Embryonic facial prominence (tissue), 1 donor: Measurements from ENCODE around the gene NOA1.

ENCODE experiments used
- DNase-seq: peaks from one replicate; pipeline ENCODE4 v3.0.0-alpha.2; 2016; ENCODE audit errors: extremely low spot score

NOA1 gene

DNA sequence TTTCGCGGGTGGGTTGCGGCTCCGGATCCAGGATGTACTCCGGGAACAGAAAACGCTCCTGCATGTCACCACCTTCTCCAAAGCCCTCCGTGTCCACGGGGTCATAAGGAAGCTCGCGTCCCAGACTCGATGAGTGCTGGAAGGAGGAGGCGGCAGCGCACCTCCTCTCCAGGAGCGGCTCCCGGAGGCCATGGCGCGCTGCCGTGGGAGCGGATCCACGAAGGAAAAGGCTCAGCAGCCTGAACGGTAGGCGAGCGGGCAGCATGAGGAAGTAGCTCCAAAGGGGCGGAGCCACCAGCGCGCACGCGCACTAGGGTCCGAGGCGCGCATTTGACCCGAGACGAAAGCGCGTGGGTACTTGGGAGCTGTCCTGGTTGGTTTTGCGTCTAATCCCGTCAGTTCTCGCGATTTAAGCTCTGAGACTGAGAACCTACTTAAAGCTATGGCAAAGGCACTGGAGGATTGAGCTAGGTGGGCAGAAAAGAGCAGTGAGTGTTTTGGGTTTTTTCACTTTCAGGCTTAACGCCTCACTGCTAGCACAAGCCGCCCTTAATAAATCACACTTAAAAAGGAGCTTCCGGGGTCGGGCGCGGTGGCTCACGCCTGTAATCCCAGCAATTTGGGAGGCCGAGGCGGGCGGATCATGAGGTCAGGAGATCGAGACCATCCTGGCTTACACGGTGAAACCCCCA, at the start of gene NOA1:
Gene NOA1, minus strand, starts transcription at position 286 of the 692 bp plus-strand sequence. Its CDS starts 21 bp downstream, at position 265.
- DNase-seq: peak; percentile 94

DNA sequence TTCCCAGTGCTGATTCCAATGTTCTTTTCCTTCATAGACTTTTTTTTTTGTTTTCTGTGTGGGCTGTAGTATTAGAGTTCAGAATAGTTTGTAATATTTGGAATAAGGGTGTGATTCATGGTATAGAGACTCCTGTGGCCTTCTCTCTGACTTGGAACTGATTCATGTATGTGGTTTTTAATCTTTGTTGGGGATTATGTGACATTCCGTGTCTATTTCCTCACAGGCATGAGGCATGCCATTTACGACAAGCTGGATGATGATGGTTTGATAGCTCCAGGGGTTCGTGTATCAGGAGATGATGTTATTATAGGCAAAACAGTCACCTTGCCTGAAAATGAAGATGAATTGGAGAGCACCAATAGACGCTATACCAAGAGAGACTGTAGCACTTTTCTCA, 45.7 kb upstream of the NOA1 start:
- no peak for DNase-seq

DNA sequence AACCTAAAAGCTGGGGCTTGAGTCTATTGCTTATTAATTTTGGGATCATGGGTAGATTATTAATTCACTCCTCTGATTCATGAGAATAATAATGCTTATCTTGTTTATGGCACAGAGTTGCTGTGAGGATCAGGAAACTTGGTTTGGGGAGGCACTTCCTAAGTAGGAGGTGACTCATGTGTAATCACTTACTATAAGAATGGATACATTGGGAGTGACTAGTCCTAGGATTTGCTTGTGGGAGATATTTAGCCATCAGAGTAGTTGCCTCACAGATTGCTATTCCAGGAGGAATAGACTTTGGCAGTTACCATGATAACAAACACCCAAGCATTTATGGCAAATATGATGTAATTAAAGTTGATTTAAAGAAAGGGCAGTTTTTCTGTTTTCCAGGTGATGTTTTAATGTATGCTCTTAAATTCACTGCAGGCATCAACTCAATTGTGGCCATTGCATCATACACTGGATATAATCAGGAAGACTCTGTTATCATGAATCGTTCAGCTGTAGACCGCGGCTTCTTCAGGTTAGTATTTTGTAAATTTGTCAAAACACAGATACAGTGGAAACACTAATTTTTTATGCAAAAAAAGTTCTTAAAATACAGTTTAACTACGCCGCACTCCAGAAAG, 43.2 kb upstream of the NOA1 start:
- DNase-seq: no peak

DNA sequence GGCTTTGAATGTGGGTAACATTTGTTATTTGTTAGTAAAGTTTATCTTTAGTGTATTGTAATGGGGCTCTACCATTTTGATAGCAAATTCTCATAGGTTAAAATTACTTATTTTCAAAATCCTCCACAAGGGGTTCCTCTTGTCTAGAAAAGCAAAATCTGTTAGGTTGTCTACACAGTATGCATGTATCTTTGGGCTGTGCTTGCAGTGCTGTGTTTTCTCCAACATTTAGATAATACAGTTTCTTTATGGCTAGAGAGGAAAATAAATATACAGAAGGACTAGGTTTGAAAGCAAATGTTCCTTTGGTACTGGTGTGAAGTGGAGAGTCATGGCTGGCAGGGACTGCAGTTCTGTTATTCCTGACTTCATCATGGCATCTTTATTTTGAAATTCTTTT, 41.6 kb upstream of the NOA1 start:
- DNase-seq: no peak

DNA sequence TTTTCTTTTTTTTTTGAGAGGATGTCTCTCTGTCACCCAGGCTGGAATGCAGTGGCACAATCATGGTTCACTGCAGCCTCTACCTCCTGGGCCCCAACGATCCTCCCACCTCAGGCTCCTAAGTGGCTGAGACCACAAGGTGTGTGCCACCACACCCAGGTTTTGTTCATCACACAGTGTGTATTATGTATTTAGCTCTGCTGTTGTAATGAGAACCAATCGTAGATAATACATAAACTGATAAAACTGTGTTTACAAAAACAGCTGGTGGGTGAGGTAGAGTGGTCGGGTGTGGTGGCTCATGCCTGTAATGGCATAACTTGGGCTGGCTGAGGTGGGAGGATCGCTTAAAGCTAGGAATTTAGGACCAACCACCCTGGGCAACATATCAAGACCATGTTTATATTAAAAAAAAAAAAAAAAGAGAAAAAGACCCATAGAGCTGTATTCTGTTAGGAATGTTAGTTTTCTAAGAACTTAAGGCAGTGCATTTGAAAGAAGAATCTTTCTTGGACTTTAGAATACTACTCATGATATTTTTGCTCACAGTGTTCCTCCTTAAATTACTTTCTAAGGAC, 36.2 kb upstream of the NOA1 start:
- DNase-seq: no peak

DNA sequence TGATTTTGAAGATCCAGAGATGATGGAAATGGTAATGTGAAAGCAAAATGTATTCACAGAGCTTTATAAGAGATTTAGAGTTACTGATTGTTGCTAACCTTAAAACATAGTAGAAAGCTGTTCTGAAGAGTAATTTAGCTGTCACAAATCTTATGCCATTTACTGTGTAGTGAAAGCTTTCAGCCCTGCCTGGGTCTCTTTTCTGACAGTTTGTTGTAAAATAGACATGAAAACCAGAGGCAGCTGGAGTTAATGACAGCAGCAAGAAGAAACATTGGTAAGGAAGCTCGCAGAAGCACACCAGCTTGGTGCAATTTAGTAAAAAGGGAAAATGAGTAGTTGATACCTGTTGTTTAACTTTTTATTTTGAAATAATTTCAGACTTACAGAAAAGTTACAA, 22.3 kb upstream of the NOA1 start:
- no peak for DNase-seq

DNA sequence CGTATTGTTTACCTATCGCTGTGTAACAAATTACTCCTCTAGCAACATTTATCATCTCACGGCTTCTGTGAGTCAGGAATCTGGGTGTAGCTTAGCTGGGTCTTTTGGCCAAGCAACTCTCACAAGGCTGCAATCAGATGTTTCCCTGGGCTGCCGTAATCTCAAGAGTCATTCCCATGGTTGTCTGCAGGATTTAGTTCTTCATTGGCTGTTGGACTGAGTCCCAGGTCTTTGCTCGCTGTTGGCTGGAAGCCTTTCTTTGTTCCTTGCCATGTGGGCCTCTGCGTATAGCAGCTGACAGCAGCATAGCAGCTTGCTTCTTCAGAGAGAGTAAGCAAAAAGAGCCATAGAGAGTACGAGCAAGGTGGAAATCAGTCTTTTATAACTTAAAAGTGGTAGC, 18.1 kb upstream of the NOA1 start:
- DNase-seq: peak; percentile 28

DNA sequence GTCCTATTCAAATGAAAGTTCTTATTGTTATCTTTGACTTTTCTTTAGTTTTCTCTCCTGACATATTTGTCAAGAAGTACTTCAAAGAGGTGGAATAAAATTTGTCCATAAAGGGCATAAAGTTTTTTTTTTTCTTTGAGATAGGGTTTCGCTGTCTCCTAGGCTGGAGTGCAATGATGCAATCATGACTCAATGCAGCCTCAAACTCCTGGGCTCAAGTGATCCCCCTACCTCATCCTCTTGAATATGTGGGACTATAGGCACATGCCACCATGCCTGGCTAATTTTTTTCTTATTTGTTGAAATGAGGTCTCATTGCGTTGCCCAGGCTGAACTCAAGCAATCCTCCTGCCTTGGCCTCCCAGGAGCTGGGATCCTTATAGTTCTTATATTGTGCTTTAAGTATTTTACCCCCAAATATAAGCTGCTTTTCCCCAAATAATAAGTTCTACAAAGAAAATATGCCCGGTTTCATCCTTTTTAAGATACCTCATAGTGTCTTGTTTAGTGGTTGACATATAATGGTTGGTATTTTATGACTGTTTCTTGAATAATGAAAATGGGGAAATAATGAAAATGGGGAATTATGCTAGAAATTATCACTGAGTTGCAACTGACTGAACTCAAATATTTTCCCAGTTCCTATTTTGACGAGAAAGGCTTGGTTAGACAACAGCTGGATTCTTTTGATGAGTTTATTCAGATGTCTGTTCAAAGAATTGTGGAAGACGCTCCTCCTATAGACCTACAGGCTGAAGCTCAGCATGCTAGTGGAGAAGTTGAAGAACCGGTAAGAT, 12.9 kb upstream of the NOA1 start:
- no peak for DNase-seq

DNA sequence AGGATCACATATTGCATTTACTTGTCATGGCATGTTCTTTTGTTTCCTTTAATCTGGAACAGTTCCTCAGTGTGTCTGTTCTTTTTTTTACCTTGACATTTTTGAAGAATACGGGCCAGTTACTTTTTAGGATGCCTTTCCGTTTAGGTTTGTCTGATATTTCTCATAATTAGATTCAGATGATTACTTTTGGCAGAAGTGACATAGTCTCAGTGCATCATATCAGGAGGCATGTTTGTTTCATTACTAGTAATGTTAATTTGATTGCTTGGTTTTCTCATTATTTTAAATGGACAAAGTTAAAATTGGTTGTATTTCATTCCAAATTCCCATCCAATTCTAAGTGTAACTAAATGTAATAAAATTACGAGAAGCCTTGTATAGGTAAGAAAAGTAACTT, 9.5 kb upstream of the NOA1 start:
- DNase-seq: no peak

DNA sequence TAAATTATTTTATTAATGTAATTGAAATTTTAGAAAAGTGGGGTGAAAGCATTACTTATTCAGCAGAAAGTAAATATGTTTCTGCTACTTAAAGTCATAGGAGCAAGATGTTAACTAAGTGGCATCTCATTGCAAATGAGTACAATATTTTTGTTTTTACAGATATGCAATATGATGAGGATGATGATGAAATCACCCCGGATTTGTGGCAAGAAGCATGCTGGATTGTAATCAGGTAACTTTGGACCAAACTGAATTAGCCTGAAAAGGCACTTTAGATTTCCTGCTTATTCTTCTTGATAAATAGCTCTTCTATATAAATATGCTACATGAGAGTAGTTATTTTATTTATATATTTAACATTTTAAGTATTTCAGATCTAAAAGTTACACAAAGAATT, 8.8 kb upstream of the NOA1 start:
- DNase-seq: no peak

DNA sequence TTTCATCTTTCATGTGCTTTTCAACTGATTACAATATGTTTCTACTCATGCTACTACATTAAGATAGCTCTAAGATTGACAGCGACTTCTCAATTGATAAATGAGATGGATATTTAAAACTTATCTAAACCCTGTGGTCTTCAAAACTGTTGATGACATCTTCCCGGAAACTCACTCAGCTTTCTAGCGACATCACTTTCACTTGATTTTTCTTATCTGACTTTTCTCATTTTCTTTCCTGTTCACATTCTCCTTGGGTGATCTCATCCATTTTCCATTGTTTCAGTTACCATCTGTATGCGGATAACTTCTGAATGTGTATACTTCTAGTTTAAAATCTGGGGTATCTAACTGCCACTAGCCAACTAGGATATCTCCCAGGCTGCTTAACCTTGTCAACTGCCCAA, 4.4 kb upstream of the NOA1 start:
- DNase-seq: no peak

DNA sequence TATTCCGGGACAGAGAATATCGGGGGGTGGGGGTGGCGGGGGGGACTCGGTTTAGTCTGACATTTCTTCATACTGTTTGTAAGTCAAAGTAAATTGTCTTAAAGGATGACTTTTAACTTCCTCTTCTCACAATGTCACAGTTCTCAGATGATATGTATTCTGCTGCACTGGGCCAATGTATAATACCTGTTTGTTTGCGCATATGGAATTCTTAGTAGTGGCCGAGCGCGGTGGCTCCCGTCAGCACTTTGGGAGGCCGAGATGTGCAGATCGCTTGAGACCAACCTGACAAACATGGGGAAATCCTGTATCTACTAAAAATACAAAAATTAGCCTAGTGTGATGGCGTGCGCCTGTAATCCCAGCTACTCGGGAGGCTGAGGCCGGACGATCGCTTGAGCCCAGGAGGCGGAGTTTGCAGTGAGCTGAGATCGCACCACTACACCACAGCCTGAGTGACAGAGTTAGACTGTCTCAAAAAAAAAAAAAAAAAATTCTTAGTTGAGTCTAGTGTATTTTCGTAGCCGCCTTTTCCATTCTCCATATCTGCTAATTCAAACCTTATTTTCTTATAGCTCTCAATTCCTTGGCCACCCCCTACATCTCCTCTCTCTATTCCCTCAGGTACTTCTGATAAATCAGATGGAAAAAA, 2.1 kb upstream of the NOA1 start:
- DNase-seq: no peak

DNA sequence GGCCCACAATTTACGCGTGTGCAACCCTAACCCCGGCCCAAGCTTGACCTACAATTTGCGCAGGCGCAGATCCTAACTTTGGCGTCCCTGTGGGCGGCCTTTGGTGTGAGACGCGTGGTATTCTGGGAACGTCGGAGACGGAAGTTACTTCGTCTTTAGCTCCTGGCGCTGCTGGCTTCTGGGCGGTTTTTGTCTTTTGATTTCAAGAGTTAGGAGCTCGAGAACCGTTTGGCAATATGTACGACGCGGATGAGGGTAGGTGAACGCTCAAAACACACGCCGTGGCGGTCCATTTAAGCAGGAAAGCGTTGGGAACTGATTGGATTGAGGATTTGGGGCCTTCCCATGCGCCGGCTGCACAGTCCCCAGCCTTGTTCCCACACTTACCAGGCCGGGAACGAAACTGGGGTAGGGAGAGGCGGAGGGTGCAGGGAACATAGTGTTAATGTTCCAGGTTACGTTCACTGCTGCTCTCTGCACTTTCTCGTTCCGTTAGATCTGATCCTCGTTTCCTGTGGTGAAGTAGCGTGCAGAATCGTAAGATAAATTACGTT, 1.4 kb upstream of the NOA1 start, which contains the start of gene POLR2B:
Gene POLR2B, plus strand, starts transcription at position 147 of the 554 bp plus-strand sequence. Its CDS starts 90 bp downstream, at position 237.
- DNase-seq: peak; percentile 69

DNA sequence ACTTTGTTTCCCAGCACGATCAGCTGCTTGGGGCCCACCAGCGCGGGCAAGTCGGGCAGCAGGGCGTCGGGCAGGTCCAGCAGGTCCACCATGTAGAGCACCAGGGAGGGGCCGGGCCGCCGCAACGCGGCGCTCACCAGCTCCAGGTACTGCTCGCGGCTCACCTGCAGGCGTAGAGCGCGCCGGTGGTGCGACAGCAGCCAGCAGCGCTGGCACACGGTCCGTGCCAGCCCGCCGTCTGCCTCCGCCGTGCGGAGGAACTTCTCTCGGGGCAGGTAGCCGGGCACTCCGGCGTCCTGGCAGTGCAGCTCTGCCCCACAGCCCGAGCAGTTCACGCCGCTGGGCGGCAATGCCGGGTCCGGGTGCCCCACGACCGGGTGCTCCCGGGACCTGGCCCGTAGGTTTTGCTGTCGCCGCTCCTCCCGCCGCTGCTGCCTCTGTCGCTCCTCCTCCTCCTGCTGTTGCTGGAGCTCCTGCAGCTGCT, 527 bp downstream of the NOA1 start:
- DNase-seq: no peak

DNA sequence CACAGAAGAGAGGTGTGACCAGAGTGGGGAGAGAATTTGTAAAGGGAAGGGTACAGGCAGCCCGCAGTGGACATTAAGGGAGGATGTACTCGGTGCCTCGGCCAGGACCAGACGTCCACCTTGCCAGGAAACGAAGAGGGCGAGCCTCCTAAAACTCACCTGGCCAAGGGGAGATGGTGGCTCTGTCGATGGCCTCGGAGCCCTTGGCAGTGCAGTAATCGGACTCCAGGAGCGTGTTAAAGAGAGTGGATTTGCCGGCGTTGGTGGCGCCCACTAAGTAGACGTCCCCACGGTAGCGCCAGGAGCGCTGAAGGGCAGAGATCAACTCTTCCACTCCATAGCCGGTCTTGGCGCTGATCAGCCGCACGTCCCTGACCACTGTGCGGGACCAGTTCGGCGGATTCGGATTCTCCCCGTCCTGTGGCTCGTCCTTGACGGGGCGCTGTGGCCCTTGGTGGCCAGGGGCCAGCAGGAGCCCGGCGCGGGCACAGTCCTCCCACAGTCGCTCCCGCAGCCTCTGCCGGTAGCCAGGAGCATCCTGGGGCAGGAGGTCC, 1.0 kb downstream of the NOA1 start:
- DNase-seq: no peak

DNA sequence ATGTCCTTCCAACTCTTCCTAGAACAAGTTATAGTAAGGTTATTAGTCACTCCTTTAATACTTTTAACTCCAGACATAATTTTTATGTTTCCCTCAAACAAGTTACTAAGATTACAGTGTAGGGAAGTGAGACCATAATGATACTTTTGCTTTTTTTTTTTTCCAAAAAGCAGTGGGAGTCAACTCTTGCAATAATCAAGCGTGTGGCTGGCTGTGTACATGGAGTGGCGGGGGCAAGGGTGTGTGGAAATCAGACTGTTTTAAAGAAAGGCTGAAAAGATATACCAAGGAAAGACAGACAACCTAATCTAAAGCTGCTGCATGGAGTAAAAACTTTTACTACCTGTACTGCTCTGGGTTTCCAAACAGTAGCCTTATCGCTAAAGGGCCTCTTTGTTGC, 4.1 kb downstream of the NOA1 start:
- no peak for DNase-seq

DNA sequence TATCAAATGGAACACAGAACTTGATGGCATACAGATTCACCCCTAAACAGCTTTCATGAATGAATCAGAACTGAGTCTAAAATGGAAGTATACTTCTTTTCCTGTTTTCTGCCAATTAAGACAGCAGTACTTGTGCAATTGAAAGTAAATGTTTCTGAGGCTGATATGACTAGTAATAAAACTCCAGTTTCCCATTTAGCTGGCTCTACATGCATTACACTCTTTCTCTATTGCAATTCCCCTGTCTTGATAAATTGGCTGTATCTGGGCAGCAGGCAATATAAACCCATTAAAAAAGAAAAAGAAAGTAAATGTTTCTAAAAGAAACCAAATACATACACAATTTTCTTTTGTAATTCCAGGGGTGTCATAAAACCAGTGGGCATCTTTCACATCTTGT, 4.6 kb downstream of the NOA1 start:
- no peak for DNase-seq

DNA sequence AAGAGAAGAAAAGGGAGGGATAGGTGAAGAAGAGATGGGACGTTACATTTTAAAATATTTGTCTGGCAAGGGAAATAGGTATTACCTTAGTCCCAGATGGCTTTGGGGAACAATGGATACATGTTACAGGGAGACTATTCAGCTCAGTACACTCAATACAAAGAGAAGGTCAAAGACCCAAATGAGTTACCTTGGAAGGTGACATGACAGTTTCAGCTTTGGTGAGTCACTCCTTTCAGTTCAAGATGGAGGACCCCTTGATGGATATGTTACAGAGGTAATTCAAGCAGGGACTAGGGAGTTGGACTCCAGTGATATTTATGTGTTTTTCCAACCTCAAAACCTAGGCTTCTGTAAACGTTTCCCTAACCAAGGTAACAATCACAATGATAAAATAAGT, 5.0 kb downstream of the NOA1 start:
- DNase-seq: no peak

DNA sequence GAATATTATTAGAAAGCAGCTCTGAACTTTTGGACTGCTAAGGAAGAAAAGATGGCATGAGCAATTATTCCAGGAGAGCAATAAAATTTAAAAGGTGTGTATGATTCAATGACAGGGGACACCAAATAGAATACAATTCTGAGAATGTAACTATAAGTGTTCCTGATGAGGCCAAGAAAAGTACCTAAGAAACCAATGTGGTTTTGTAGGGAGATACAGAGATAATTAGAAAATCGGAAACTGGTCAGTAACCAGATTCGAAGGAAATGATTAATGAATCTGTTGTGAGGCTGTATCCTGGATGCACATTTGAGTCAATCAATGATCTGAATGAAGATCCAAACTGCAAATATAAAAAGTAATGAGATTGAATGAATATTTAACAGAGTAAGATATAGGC, 6.0 kb downstream of the NOA1 start:
- DNase-seq: no peak

DNA sequence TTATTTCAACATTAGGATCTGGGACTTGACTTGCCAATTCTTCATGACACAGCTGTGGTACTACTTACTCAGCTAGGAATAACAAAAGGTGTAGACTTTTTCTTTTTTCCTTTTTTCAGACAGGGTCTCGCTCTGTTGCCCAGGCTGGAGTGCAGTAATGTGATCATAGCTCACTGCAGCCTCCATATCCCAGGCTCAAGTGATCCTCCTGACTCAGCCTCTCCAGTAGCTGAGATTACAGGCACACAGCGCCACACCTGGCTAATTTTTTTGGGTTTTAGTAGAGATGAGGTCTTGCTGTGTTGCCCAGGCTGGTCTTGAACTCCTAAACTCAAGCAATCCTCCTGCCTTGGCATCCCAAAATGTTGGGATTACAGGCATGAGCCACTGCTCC, 16.3 kb downstream of the NOA1 start:
- DNase-seq: no peak

DNA sequence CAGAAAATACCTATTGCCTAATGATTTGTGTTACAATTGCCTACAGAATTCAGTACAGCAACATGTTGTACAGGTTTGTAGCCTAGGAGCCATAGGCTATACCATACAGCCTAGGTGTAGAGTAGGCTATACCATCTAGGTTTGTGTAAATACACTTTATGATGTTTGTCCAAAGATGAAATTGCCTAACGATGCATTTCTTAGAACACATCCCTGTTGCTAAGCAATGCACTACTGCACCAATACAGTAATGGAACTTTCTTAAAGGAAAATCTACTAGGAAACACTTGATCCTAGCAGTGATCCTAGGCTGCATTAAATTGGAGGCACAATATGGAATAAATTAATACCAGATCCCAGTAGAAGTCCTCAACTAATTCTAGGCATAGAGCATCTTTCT, 18.3 kb downstream of the NOA1 start:
- no peak for DNase-seq
